T-helper 9 cell (primary cell): ENCODE data around the gene CNTNAP2.

Source experiments
- DNase-seq: peaks from one replicate; pipeline ENCODE4 v3.0.0-alpha.2; 2020

CNTNAP2 gene

DNA sequence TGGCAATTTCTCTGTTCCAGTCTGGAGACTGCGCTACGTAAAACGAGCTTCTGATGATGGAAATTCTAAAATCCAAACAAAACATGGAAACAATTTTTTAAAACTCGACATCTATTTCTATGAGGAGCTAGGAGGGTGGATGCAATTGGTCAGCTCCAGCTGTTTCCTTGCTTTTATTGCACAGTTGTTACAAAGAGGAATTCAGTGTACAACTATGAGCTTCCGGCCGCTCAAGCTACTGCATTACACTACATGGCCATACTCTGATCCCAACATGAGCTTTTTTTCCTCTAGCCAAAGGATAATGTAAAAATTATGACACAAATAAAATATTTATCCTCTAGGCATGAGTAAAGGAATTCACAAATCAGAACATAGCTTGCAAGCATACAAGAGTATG, 2070.9 kb downstream of the CNTNAP2 start:
- DNase-seq: no peak

GRCh38 chr7:148191391-148192065, 2074.9 kb downstream of the CNTNAP2 start:
- no peak for DNase-seq

DNA sequence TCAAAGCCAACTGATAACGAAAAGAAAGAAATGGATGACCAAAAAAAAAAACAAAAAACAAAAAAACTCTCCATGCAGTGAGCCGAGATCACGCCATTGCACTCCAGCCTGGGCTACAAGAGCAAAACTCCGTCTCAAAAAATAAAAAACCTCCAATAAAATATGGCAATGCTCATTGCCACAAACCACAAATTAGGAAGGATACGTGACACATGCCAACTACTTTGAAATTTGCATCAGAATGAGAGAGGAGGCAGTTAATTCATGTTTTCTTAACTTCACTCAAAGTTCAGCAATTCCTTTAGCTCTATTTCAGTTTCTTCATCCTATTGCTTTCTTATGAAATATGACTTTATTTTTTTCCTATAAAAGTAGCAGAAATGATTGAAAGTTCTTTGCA, 2075.9 kb downstream of the CNTNAP2 start:
- no peak for DNase-seq

GRCh38 chr7:148201992-148202391, 2085.4 kb downstream of the CNTNAP2 start:
- DNase-seq: no peak

DNA sequence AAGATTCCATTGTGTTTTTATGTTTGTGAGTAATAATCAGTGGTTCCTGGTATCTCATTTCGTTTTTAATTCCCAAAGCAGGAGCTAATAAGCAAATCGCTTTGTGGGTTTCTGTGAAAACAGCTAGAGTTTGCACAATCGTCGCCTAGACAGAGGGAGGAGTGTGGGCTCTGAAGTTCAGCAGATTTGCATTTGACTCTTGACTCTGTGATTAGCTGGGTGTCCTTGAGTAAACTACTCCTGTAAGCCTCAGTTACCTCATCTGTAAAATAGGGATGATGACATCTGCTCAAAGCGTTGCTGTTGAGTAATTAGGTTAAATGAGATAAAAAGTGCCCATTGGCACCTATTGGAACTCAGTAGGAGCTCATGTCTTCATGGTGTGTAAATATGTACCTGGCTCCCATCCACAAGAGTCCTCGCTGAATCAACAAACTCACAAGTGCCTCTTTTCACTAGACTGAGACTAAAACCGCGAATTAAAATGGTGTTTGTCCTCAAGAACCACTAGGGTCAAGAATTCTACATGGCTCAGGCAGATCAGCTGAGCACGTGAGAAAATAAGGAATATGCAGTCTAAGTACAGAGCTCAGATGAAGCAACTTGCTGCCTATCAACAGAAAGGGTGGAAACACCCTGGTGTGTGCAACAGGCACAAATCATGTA, 2088.2 kb downstream of the CNTNAP2 start:
- DNase-seq: no peak

DNA sequence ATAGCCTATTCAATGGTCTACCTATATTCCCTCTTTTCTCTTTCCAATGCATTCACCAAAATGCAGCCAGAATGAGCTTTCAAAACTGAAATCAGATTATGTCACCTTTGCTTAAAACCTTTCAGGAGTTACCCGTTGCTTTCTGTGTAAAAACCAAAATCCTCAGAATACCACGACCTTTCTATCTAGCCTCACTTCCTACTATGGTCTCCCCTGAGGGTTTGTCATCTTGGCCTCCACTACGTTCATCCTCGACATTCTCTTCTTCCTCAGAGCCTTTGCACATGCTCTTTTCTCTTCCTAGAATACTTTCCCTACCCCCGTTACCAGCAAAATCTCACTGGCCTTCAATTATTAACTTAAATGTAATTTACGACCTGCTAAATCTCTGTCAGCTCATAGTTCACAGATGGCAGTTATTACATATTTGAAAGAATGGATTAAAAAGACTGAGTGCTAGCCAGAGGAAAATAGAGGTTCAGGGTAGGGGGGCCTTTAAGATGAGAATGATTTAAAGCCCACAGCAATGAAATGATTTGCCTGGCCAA, 2093.1 kb downstream of the CNTNAP2 start:
- DNase-seq: no peak

GRCh38 chr7:148210804-148211325, 2094.3 kb downstream of the CNTNAP2 start:
- no peak for DNase-seq

DNA sequence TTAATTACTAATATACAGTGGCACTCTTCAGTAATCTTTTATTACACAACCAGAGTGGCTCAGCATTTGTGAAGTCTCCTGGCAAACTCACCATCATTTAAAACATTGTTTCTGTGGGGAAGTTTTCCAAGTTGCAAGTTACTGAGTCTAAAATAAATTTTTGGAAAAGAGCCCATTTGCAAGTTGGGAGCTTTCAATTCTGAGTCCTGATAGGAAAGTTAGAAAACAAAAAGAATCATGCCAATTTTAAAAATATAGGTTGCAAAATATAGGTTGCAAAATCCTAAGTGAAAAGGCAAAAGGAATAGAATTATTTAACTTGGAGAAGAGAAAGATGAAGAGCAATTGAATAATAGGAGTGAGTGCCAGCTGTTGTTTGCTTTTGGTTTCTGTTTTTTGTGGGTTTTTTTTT, 2095.1 kb downstream of the CNTNAP2 start:
- DNase-seq: no peak

GRCh38 chr7:148212731-148213130, 2096.1 kb downstream of the CNTNAP2 start:
- DNase-seq: no peak

DNA sequence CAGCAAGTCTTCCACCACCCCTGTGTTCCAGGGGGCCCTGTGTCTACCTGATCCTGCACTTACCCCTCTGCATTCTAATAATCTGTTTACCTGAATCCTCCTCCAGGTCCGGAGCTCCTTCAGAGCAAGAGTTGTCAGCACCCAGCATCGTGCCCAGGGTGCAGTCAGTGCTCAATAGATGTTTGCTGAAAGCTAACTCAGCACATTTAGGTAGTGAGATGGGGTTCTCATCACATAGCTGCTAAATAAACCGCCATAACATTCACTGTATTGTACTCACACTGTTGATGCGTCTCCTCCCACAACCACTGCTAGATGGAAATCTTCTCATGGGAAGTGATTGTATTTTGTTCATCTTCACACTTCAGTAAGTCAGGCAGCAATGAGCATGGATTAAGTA, 2097.5 kb downstream of the CNTNAP2 start:
- no peak for DNase-seq

- DNase-seq: no peak
Measured at GRCh38 chr7:148218603-148219002, 2102.0 kb downstream of the CNTNAP2 start.

DNA sequence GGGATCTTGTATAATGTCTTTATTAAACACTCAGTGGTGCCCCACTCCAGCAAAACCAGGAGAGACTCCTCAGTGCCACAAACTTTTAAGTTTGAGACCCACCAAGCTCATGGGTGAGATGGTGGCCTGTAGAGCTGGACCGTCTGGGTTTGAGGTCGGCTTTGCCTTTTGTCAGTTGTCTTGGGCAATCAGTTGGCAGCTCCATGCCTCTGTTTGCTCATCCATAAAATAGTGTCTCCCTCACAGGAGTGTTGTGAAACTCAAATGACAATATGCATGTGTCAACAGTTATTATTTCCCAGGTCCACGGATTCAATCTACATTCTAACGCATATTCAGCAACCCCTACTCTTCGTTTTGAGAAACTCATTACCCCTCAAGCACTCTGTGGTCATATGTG, 2106.1 kb downstream of the CNTNAP2 start:
- no peak for DNase-seq

DNA sequence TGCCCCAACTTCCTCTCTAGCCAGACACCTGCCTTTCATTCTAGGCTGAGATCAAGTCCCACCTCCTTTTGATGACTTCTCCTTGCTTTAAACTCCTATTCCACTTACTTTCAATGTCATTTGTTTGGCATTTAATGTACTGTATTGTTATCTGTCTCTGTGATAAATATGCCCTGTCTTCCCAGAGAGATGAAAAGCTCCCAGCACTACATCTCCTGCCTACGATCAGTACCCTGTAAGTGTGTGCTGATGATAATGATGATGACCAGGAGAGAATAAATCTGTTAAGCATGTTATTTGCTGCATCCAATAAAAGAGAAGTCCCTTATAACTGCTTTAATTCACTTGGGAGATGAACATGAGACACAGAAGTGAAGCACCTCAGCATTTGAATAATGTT, 2106.6 kb downstream of the CNTNAP2 start:
- no peak for DNase-seq

GRCh38 chr7:148223738-148224137, 2107.1 kb downstream of the CNTNAP2 start:
- DNase-seq: no peak

DNA sequence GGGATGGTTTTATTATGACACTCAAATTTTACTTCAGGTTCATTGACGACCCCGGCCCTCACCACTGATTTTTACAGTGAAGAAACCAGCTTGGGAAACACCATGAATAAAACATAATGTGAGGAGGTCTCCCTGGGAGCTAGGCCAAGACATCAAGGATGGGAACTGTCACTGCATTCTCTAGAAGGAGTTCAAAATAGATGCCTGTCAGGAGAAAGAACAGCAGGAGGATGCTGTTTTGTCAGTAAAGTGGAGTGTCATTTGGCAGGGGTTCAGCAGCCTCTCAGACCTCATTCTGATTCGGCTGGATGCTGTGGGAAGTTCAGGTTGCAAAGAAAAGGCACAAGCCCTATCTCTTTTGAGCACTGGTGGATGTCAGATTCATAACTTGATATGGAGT, 2113.7 kb downstream of the CNTNAP2 start:
- DNase-seq: no peak

DNA sequence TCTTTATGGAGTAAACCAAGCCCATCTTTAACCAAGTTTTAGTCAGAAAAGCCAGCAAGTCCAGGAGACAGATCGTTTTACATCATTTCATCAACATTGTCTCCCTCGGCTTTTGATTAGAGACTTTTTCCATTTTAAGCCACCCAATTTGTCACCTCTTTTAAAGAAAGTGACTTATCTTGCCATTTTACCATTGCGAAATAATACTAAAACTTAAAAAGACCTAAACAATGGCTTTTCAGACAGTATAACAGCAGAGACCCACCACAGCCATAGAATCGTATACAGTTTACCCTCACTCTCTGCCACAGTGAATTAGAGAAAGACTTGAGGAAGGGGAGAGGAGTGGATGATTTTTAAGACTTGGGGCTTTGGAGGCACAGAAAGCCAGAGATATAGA, 2114.3 kb downstream of the CNTNAP2 start:
- DNase-seq: no peak

GRCh38 chr7:148232784-148233183, 2116.2 kb downstream of the CNTNAP2 start:
- DNase-seq: no peak

DNA sequence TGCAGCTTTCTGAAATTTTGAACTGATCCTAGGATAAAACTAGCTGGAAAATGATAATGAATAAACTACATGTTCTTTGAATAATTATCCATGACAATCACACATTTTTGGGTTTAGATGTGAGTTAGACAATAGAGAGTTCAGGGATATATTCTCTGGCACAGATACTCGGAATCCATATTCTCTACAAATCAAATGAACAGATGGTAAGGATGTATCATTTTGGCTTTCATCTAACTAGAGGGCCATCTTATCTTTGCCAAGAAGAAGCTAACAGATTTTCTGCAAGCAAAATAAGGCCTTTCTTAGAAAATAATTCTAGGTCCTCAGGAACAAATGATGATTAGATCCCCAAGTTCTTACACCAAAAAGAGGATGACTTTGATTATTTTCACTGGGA, 2118.1 kb downstream of the CNTNAP2 start:
- DNase-seq: no peak

GRCh38 chr7:148238761-148239325, 2122.2 kb downstream of the CNTNAP2 start:
- no peak for DNase-seq

GRCh38 chr7:148241700-148242293, 2125.2 kb downstream of the CNTNAP2 start:
- DNase-seq: no peak

DNA sequence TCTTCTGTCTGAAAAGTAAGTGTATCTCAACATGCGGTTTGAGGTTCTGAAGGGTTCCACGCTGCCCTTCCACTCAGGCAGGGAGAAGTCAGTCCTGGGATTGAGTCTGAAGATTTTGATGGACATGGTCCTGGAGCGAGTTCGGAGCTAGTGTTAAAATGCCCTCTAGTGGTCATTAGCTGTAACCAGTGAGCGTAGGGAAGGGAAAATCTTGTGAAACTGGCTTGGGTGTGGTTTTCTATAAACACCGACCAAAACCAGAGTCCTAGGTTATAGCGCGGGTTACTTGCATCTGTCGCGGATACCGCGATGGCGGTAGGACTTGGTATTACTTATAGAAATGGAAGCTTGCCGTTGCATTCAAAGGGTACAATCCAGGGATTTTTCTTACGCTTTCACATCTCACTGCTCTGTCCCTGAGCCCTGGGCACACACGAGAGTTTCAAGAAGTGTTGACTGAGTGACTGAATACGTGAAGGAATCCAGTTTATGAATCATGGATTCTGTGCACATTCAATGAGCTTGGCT, 2125.8 kb downstream of the CNTNAP2 start:
- DNase-seq: no peak

DNA sequence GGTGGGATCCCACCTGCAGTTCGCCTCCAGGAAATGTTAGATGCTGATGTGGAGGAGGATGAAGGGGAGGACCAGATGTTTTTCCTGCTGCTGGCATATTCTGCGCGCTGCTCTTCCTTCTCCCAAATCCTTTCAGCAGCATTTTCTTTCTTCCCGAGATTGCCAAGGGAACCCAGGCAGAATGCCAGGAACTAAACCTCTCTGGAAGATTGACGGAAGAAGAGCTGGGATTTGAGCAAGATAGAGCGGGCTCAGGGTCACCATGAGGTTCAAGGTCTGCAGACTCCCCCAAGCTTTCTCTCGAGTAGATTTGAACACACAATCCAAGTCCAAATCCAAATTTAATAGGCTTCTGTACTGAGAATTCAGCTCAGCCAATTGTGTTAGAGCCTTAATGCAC, 2128.8 kb downstream of the CNTNAP2 start:
- DNase-seq: no peak

GRCh38 chr7:148253629-148254028, 2137.0 kb downstream of the CNTNAP2 start:
- no peak for DNase-seq
